ENCODE data around the gene TEN1. TPM values are rescaled to one million over a fixed set of nuclear protein-coding genes. Genes with fewer than 3 reads are reported as not detected.
"Not testable (repeated sequence)": the region's sequence is repeated elsewhere in the genome, so short reads cannot be mapped to it uniquely, and the experiment has no call there.

Gene TEN1
- total RNA-seq, 4 donors from 2014 or later, result 18.7 to 137 (median 20.7) TPM

GRCh38 chr17:76040376-76040775, 61.3 kb downstream of the TEN1 start:
- Histone ChIP-seq H3K27ac (peak overlapping the region; percentile 69 to 90 (median 80)), H3K4me3 (no peak overlapping the region), H3K27me3 (no peaks in the 10 kb centered on the region), H3K36me3 (peaks cover 0 to 59% (median 26%) of the 10 kb centered on the region in 4 donors), H3K4me1 (peaks cover 0 to 11% (median 8%) of the 10 kb centered on the region in 4 donors), H3K9me3 (no peaks in the 10 kb centered on the region)
- WGBS, 2 donors (ENCODE audit: low coverage in 1 of 2), result 60 to 100% methylated on average over 1 to 6 of the region's 6 CpGs
- DNase-seq, result no peak
- intact Hi-C loops (cut with DNase I; ENCODE audit: low total_unique reads), result no loop called here
- in situ Hi-C loops (cut with MboI; ENCODE audit: low pct_ligation_motif_present in 1 of 4, low pct_unique_long_range_greater_than_20kb in 1 of 4, low sequenced_read_pairs in 3 of 4), result no loop called here
- no peak for TF ChIP-seq EP300 (IDR thresholded peaks at IDR 0.05; ENCODE audit: low read depth)
- TF ChIP-seq POLR2AphosphoS5 (IDR thresholded peaks at IDR 0.05), result no peak
- TF ChIP-seq POLR2A (IDR thresholded peaks at IDR 0.05), result no peak
- TF ChIP-seq, protein P1, sequence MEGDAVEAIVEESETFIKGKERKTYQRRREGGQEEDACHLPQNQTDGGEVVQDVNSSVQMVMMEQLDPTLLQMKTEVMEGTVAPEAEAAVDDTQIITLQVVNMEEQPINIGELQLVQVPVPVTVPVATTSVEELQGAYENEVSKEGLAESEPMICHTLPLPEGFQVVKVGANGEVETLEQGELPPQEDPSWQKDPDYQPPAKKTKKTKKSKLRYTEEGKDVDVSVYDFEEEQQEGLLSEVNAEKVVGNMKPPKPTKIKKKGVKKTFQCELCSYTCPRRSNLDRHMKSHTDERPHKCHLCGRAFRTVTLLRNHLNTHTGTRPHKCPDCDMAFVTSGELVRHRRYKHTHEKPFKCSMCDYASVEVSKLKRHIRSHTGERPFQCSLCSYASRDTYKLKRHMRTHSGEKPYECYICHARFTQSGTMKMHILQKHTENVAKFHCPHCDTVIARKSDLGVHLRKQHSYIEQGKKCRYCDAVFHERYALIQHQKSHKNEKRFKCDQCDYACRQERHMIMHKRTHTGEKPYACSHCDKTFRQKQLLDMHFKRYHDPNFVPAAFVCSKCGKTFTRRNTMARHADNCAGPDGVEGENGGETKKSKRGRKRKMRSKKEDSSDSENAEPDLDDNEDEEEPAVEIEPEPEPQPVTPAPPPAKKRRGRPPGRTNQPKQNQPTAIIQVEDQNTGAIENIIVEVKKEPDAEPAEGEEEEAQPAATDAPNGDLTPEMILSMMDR (IDR thresholded peaks at IDR 0.05), result no peak

- in situ Hi-C loops (cut with MboI; ENCODE audit: low pct_ligation_motif_present in 1 of 4, low pct_unique_long_range_greater_than_20kb in 1 of 4, low sequenced_read_pairs in 3 of 4), result not testable (repeated sequence)
- H3K36me3 ChIP-seq, result peaks cover 0 to 82% (median 38%) of the 10 kb centered on the region in 4 donors
- 90 to 98% methylated on average over 2 to 3 of the region's 3 CpGs for WGBS, 2 donors (ENCODE audit: low coverage in 1 of 2)
Measured at GRCh38 chr17:76042868-76043267, 63.8 kb downstream of the TEN1 start.

DNA sequence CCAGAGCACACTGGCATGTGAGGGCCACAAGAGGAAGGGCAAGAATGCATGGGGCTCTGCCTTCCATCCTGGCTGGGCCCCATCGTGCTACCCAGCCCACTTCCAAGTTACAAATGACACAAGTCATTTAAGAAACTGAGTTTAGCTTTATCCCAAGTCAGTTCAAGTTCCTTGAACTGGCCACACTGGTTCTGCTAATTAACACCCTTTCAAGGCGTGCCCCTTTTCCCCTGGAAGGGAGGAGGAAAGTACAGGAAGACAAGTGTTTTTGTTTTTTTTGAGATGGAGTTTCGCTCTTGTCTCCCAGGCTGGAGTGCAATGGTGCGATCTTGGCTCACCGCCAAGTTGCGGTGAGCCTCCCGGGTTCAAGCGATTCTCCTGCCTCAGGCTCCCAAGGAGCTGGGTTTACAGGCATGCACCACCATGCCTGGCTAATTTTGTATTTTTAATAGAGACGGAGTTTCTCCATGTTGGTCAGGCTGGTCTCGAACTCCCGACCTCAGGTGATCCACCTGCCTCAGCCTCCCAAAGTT, 65.5 kb downstream of the TEN1 start:
- H3K27me3 ChIP-seq; H3K27ac ChIP-seq; DNase-seq; in situ Hi-C loops (cut with MboI; ENCODE audit: low pct_ligation_motif_present in 1 of 4, low pct_unique_long_range_greater_than_20kb in 1 of 4, low sequenced_read_pairs in 3 of 4); H3K4me3 ChIP-seq; intact Hi-C loops (cut with DNase I; ENCODE audit: low total_unique reads); H3K9me3 ChIP-seq; H3K4me1 ChIP-seq: not testable (repeated sequence)
- WGBS, 2 donors (ENCODE audit: low coverage in 1 of 2), result 60 to 88% methylated on average over 1 to 11 of the region's 11 CpGs
- peaks cover 0 to 88% (median 43%) of the 10 kb centered on the region in 4 donors for H3K36me3 ChIP-seq

More at GRCh38 chr17:76042868-76043267, 63.8 kb downstream of the TEN1 start:
- DNase-seq; H3K4me1 ChIP-seq; H3K27ac ChIP-seq; H3K9me3 ChIP-seq; H3K4me3 ChIP-seq; intact Hi-C loops (cut with DNase I; ENCODE audit: low total_unique reads); H3K27me3 ChIP-seq: not testable (repeated sequence)

GRCh38 chr17:76046064-76046463, 67.0 kb downstream of the TEN1 start:
- DNase-seq, result no peak
- H3K4me3 ChIP-seq, result no peak overlapping the region
- no peak overlapping the region for H3K27ac ChIP-seq
- no peaks in the 10 kb centered on the region for H3K9me3 ChIP-seq
- H3K36me3 ChIP-seq, result peaks cover 0 to 85% (median 42%) of the 10 kb centered on the region in 4 donors
- WGBS, 2 donors (ENCODE audit: low coverage in 1 of 2), result 93 to 96% methylated on average over 3 to 8 of the region's 8 CpGs
- H3K27me3 ChIP-seq, result no peaks in the 10 kb centered on the region
- TF ChIP-seq POLR2A (IDR thresholded peaks at IDR 0.05), result no peak
- TF ChIP-seq, protein P1 (IDR thresholded peaks at IDR 0.05), result no peak
- in situ Hi-C loops (cut with MboI; ENCODE audit: low pct_ligation_motif_present in 1 of 4, low pct_unique_long_range_greater_than_20kb in 1 of 4, low sequenced_read_pairs in 3 of 4), result no loop called here
- H3K4me1 ChIP-seq, result peaks cover 0 to 14% (median 5%) of the 10 kb centered on the region in 4 donors
- intact Hi-C loops (cut with DNase I; ENCODE audit: low total_unique reads), result no loop called here

- intact Hi-C loops (cut with DNase I; ENCODE audit: low total_unique reads), result no loop called here
- H3K27me3 ChIP-seq, result no peaks in the 10 kb centered on the region
- 70 to 85% methylated on average over 4 to 9 of the region's 9 CpGs for WGBS, 2 donors (ENCODE audit: low coverage in 1 of 2)
- H3K36me3 ChIP-seq, result peaks cover 0 to 69% (median 33%) of the 10 kb centered on the region in 4 donors
- DNase-seq, result no peak
- no peaks in the 10 kb centered on the region for H3K9me3 ChIP-seq
- H3K27ac ChIP-seq, result peak overlapping the region in 3 of 4 donors; percentile 17 to 24 (median 22)
- H3K4me3 ChIP-seq, result no peak overlapping the region
- TF ChIP-seq, protein P1 (IDR thresholded peaks at IDR 0.05), result no peak
- TF ChIP-seq POLR2AphosphoS5 (IDR thresholded peaks at IDR 0.05) (no peak), EP300 (IDR thresholded peaks at IDR 0.05; ENCODE audit: low read depth) (no peak), POLR2A (IDR thresholded peaks at IDR 0.05) (no peak)
- in situ Hi-C loops (cut with MboI; ENCODE audit: low pct_ligation_motif_present in 1 of 4, low pct_unique_long_range_greater_than_20kb in 1 of 4, low sequenced_read_pairs in 3 of 4), result no loop called here
- peaks cover 0 to 23% (median 12%) of the 10 kb centered on the region in 4 donors for H3K4me1 ChIP-seq
Measured at GRCh38 chr17:76048025-76048605, 69.1 kb downstream of the TEN1 start.
